ENCODE measurements around the gene PXN.
"Not testable (repeated sequence)": the region's sequence is repeated elsewhere in the genome, so short reads cannot be mapped to it uniquely, and the experiment has no call there.

PXN gene

DNA sequence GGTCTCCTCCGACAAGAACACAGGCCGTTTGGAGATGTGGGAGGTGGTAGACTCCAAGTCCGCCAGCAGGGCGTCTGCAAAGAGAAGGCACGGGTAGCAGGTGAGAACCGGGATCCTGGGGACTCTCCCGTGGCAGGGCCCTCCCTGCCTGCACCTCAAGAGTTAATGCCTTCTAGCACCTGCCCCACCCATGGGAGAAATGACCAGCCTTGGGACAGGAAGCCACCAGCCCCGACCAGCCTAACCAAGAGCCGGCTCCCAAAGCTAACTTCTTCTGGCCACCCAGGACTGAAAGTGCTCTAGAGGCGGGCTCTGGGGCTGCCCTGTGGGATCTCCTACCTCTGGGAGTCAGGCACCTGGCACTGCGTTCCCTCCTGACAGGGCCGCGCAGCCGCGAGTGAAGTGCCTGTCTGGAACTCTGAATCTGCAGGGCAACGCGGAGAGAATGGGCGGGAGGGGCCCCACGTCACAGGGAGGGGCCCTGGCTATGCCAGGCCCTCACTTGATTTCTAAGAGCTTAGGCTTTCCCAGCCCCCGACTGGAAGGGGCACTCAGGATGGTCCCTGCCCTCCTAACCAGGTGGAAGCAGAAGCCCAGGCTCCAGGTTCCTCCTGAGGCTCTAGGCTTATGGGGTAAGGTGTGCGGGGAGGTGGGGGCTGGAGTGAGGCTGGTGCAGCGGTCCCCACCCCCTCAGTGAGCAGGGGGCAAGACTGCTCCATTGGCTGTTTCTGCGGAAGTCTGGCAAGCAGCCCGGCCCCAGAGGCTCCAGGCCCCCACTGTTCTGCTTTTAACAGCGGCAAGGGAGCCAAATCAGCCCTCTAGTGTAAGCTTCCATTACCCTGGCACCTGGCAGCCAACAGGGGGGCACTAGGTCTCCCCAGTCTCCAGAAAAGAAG lies 41.0 kb downstream of the PXN start:
- DNase-seq = no peak

DNA sequence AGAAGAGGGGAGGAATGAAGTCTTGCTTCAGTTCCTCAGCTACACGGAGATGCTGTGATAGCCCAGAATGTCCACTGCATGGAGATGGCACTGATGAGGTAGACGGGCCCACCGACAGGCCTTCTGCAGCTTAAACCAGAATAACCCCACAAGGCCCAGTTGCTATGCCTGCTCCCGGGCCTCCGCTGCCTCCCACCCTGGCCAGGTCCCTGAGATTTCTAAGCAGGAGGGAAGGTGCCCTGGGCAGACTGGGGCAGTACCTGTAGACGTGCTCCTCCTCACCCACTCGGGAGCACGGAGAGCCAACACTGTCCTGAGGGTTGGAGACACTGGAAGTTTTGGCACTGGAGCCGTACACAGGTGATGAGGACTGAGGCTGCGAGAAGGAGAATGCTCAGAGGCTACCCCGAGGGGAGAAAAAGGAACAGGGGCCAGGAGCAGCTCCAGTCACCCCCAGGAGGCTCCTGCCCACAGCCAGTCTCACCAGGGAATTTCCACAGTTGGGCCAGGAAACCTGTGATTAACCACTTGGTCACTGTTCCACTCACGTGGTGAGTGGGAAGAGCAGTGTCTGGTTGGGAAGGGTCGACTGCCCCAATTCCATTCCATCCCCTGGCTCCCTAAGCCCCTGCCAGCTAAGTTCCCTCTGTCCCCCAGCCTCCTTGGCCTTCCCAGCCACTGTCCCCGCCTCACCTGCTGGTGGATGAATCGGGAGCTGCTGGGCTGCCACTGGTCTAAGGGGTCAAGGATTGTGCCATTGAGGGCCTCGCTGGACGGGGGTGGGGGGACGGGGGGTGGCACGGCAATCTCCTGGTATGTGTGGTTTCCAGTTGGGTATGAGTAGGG lies 41.8 kb downstream of the PXN start:
- no peak for DNase-seq

DNA sequence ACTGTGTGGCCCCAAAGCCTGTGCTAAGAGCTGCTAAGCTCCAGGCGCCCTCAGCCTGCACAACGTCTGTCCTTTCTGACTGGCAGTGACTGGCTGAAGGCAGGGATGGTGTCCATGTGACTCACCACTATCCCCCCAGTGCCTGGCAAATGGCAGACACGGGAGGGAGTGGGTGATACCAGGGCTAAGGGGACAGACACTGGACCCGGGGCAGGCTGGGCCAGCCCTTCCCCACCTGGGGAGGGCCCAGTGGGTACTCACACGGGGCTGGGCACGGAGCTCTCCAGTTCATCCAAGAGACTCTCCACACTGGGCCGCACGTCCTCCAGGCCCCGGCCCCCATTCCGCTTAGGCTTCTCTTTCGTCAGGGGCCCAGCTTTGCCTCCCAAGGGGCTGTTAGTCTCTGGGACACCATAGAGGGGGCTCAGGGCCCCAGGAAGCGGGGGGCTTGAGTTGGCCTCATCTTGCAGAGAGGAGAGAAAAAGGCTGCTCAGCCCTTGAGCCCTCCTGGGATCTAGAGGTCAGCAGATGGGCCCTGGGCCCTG lies 43.2 kb downstream of the PXN start:
- no peak for DNase-seq

DNA sequence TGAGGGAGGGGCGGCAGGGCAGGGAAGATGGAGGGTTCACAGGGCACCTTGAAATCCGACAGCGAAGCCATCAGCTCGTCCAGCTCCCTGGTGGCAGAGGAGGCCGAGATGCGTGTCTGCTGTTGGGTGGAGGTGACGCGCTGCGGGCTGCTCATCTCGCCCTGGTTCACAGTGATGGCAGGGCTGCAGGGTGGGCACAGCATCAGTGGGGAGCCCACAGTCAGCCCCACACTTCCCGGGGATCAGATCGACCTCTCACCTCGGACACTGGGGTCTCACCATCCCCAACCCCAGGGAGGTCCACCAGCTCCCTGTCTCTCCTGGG lies 44.0 kb downstream of the PXN start:
- DNase-seq = no peak

DNA sequence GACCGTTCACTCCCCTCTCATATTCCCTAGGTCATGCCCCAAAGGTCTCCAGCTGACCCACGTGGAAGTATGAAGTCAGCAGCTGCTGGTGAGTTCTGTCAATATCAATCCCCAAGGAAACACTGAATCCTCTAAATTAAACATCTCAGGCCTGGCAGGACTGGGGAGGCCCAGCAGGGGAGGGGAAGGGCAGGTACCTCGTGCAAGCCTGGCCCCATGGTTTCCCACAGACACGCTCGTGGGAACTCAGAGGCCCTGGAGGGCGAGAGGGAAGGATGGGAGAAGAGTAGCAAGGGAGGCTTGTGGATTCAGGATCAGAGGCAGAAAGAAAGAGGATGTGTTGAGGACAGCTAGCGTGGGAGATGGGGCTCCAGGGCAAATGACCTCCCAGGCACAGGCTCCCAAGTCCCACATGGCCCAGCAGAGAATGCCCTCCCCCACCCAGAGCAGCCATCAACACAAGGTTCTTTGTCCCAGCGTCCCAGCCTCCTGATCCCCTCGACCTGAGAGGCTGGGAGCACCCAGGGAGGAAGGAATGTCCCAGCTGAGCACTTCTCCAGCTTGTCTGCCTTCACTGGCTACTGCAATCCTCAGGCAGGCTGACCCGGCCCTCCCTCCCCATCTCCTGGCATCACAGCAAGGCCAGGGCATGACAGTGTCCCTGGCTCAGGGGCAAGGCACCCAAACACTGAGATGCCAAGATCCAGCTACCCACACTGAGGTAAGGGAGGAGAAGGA lies 44.5 kb downstream of the PXN start:
- DNase-seq = no peak

DNA sequence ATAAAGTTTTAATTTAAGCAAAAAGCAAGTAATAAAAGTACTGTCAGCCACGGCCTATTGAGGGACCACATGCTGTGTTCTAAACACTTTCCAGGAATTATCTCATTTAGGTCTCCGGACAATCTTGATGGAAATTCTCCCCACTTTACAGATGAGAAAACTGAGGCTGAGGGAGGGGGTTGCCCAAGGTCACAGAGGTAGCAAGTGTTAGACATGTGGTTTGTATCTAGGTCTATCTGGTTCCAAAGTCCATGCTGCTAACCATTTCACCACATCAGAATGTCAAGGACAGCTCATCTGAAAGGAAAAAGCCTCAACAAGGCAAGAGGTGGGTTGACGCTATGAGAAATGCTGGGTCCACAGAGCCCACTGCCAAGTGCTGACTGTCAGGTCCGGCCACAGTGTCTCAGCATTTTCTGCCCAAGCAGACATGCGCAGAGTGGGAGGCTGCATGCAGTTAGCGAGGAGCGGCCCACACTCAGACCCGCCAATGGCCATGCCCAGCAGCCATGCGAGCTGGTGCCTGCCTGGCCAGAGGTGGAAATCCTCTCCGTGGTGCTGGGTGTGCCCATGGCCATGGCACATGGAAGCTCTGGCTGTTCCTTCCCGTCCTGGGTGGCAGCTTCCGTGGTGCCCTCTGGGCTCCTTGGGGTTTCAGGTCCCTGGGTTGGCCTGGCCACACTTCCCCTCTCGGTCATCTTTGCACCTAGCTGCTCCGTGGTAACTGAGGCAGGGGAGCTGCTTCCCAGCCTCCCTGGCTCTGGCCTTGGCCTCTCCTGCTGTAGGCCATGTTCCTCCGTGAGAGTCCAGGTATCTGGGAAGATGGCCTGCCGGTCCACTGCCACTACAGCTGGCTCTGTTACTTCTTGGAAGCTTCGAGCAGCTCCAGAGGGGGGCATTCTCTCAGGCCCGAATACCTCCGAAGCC lies 46.6 kb downstream of the PXN start:
- no peak for DNase-seq

DNA sequence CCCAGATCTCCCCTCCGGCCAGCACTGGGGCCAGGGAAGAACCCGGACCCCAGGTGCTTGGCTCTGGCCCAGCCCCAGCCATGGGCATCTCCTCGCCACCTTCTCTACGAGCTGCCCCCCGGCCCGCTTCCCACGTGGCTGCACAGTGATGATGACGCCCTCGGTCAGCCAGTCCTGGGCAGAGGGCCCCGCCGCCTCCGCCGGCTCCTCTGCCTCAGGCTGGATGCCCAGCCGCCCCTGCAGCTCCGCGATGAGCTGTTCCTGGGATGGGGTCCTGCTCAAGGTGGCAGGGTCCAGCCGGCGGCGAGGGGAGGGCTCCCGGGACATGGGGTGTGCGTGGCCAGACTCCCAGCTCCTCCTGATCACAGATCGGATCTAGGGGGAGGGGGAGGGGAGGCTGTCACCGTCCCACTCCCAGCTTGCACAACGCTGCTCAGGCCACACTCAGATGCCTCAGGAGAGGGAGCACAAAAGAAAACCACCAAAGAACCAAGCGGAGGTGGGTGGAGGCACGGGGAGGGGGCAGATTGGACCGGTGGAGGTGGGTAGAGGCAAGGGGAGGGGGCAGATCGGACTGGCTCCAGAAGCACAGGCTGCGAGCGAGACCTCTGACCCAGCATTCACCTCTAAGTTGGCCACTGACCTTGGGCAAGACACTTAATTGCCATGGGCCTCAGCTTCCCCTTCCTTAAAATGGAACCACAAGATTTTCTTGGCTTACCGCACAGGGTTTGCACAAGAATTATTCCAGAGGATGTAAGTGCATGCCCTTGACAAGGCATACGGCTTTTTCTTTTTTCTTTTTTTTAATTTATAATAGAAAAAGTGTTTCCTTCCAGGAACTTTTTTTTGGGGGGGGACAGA lies 48.6 kb downstream of the PXN start:
- DNase-seq = no peak

DNA sequence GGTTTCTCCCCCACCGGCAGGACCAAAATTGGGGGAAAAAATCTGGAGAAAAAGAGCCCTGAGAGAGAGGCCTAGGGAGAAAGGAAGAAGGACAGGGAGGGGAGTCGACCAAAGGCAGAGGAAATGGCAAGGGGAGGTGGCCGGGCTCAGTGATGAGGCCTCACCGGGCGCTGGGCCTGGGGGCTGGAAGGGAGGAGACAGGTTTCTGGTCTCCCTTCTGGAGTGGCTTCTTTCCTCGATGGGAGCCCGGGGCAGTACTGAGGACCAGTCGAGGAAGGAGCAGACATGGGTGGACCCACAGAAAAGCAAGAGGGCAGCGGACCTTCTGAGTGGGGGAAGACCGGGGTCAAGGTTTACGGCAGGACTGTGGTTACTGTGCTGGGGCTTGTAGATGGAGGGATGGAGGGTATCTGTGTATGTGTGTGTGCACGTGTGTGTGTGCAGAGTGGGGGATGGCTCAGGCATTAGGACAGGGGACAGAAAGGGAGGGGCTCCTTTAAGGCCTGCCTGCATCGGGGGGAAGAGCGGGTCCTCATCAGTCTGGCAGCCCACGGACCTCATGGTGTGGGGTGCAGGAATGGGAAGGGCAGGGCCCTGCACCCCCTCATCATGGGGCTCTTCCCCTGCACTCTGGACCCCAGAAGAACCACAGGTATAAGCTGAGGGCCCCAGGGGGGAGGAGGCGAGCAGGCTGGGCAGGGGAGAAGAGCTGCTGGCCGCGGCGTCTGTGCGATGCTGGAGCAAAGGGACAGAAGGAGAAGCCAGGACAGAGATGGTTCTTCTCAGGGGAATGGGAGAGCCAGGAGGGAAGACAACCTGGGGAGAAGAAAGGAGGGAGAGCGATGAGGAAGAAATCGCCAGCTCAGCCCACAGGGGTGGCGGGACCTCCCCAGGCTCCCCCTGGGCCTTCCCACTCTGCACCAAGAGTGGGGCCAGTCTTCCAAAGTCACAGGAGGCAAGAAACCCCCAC lies 49.5 kb downstream of the PXN start:
- DNase-seq = no peak

DNA sequence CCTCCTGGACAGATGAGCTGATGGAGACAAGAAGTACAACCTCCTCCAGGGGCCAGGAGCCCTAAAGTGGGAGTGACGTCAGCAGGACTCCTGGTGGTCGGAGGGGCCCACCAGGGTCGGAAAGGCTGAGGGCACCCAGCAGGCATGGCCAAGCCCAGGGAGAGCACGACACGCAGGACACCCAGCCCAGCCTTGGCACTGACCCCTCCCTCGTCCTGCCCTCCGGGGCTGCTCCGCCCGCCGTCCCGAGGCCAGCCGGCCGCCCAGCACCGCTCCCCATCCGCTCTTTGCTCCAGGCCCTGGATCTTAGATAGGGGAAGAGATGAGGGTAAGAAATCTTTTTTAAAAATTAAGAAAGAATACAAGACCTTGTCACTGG lies 50.2 kb downstream of the PXN start:
- DNase-seq = no peak

DNA sequence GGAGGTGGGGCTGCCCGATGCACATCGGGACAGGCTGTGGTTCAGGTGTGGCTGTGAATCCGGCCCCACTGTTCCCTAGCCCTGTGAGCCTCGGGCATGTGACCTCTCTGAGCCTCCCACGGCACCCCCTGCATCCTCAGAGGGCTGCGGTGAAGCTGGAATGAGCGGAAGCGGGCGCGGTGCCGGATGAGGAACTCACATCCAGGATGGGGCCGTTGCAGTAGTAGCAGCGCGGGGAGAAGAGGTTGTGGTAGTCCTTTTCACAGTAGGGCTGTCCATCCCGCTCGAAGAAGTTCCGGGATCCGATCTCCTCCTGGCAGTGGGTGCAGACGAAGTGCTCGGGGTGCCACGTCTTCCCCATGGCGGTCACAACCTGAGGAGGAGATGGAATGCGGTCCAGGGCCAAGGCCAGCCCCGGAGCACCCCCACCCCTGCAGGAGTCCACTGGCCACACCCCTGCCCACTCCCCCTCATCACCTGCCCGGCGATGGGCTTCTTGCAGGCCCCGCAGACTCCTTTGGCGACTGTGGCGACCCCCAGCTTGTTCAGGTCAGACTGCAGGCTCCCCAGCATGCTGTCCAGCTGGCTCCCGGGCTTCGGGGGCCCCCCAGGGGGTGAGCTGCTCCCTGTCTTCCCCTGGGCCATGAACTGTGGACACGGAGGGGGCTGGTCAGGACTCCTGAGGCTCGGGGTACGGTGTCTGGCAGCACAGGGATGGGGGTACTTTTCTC lies 50.7 kb downstream of the PXN start:
- no peak for DNase-seq

DNA sequence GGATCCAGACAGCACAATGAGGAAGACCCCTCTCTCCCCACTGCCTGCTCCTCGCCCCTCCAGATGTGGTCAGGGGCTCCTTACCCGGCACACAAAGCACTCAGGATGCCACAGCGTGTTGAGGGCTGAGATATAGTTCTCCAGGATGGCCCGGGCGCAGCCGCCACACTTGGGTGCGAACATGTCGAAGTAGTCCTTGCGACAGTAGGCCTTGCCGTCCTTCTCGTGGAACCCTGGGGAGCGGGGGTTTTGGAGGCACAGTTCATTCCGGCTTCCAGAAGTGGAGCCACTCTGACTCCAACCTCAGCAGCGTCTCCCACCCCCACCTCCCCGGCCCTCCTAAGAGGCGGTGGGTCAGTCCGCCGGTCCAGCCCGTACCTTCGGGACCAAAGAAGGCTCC lies 51.8 kb downstream of the PXN start:
- no peak for DNase-seq

DNA sequence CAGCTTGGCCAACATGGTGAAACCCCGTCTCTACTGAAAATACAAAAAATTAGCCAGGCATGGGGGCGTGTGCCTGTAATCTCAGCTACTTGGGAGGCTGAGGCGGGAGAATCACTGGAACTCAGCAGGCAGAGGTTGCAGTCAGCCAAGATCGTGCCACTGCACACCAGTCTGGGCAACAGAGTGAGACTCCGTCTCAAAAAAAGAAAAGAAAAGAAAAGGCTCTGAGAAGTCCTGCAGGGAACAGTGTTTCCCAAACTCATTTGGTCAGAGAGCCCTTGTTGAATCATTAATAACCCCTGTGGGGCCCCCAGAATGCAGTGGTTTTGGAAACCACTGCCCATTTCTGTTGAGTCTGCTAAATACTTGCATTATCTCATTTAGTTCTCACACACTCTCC lies 52.3 kb downstream of the PXN start:
- DNase-seq = not testable (repeated sequence)

DNA sequence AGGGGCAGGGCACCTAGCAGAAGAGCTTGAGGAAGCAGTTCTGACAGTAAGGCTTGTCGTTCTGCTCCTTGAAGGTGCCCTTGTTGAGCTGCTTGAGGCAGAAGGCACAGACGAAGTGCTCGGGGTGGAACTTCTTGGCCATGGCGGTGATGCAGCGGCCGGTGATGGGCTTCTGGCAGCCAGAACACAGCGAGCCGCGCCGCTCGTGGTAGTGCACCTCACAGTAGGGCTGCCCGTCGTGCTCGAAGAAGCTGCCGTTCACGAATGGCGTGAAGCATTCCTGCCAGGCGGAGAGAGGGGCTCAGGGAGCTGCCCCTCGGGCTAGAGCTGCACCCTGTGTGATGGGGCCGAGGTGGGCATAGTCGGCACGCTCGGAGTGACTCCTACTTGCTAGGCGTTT lies 53.2 kb downstream of the PXN start:
- DNase-seq = no peak

DNA sequence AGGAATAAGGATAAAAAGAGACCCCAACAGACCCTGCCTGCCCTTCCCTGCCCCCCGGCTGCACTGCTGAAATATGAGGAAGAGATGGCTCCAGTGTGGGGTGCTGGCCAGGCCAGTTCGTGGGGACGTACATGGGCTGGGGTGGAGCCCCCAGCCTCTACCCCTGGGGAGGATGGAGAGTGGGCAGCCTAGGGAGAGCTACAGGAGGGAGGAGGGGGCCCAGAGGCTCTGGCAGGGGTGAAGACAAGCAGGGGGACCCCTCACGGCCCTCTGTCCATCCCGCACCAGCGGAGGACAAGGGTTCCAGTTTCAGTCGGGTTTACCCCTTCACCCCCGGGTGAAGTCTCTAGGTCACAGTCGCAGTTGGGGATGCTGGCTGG lies 53.6 kb downstream of the PXN start:
- DNase-seq = no peak

DNA sequence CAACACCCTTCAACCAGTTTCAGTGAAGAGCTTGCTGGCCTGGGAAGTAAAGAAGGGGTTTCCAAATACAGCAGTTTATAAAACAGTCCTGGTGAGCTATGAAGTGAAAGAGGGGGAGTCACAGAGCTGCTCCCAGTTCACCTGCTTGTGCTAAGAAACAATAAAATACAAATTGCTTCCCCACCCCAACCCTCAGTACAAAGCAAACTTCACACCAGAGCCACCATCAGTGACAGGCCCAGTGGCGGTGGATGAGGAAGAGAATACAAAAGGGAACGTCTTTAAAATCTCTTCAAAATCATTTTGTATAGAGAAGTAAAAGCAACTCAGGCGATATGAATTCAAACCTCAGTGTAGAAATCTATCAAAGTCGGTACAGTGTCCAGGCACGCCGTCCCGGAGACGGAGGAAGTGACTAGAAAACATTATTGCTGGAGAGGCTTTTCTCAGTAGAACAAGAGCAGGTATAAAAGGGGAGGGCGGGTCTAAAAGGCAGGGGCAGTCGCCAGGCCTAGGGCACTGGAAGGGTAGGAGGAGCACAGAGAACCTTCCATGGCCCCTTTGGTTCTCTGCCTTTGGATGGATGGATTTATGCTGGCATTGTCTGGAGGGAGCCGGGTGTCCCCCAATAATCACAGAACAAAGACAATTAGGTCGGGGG lies 54.2 kb downstream of the PXN start:
- DNase-seq = no peak

DNA sequence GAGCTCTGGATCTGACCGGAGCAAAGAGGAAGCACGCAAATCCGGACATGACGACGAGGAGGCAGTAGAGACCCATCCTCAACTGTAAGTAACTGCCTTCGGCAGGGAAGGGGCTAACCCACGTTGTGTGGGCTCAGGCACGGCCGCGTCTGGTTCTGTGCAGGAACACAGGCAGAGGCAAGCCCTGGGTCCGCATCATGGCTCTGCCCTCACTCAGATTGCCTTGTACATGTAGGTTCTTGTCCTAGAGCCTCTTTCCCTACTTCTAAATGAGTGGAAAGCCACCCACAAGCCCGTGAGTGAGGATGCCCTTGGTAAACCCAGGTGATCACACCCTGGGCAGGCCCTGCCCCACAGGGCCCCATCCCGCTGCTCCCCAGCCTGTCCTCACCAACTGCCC lies 55.7 kb downstream of the PXN start:
- no peak for DNase-seq

DNA sequence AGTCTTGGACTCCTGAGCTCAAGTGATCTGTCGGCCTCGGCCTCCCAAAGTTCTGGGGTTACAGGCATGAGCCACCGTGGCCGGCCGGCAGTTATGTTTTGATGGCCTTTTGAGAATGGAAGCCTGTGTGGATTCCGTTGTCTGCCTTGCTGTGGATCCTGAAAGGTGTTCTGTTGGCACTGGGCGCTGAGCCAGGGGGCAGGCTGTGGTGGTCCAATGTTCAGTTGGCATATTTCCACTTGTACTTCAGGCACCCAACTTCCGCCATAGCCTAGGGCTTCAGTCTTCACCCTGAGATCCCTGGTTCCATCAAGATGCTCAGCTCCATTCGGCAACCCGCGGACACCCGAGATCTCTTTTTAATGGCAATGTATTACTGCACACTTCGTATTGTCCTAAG lies 58.3 kb downstream of the PXN start:
- DNase-seq = no peak

DNA sequence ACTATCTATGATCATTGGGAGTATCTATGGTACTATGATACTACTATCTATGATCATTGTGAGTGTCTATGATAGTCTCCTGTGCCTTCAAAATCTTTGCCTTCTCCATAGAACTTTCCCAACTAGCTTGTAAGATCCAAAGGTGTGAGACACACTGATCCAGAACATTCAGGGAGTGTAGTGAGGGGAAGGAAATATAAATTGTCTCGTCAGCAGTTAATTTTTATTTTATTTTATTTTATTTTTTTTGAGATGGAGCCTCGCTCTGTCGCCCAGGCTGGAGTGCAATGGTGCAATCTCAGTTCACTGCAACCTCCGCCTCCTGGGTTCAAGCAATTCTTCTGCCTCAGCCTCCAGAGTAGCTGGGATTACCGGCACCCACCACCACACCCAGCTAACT lies 58.7 kb downstream of the PXN start:
- not testable (repeated sequence) for DNase-seq

DNA sequence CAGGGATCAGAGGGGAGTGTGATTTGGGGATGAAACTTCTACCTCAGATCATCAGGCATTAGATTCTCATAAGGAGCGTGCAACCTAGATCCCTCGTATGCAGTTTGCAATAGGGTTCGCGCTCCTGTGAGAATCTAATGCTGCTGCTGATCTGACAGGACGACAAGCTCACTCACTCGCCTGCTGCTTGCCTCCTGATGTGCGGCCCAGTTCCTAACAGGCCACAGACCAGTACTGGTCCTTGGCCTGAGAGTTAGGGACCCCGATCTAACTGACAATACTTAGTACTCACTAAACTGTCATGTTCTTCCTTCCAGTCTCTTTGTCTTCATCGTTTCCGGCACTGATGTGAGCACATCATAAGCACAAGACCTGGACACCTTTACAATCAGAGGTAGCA lies 59.3 kb downstream of the PXN start:
- DNase-seq = no peak

Data from NCI-H526 treated with DMSO at 0.1 percent for 48 hours (cell line).